Measurements from ENCODE around the gene KLHL21. TPM values are rescaled to one million over a fixed set of nuclear protein-coding genes. Genes with fewer than 3 reads are reported as not detected.
"Not testable (repeated sequence)": the region's sequence is repeated elsewhere in the genome, so short reads cannot be mapped to it uniquely, and the experiment has no call there.

Gene KLHL21
- total RNA-seq, 5 donors from 2014 or later (not counting 1 experiment from before 2014, with no cell fraction given) = 21.9 to 72.3 (median 61.6) TPM

DNA sequence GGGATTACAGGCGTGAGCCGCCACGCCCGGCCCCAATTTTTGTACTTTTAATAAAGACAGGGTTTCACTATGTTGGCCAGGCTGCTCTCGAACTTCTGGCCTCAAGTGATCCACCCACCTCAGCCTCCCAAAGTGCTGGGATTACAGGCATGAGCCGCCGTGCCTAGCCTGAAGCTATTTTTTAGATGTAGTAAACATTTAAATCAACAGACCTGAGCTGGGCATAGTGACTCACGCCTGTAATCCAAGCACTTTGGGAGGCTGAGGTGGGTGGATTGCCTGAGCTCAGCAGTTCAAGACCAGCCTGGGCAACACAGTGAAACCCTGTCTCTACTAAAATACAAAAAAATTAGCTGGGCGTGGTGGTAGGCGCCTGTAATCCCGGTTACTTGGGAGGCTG, 43.5 kb downstream of the KLHL21 start:
- H3K36me3 Mint-ChIP-seq; DNase-seq; H3K27me3 Mint-ChIP-seq; H3K27ac ChIP-seq (ENCODE audit: low read length); H3K4me1 ChIP-seq (ENCODE audit: control insufficient read depth in 1 of 2, extremely low read depth in 1 of 2, insufficient read depth in 2 of 2, low read length in 2 of 2); ATAC-seq (replicated peaks in 1 of 4); H3K4me3 Mint-ChIP-seq; H3K4me1 Mint-ChIP-seq; CTCF ChIA-PET; H3K27me3 ChIP-seq (replicated peaks in 1 of 2; ENCODE audit: control insufficient read depth in 2 of 2, extremely low read depth in 1 of 2, insufficient read depth in 2 of 2, low read length in 1 of 2); H3K9me3 ChIP-seq; H3K36me3 ChIP-seq (ENCODE audit: control insufficient read depth in 2 of 2, extremely low read depth in 1 of 2, insufficient read depth in 1 of 2, low read length in 1 of 2); H3K27ac Mint-ChIP-seq; H3K4me3 ChIP-seq (ENCODE audit: control insufficient read depth in 1 of 2, extremely low read depth in 1 of 2, low read length in 1 of 2); H3K9me3 Mint-ChIP-seq: not testable (repeated sequence)
- WGBS (ENCODE audit: insufficient coverage) = no CpG with 5 or more reads among the region's 11 CpGs
- POLR2A ChIA-PET = interaction anchor here in 1 of 2 donors (1.1 kb wide), 1 partner anchor 23 kb away, joined by 7 read pairs; no protein-coding TSS in a partner anchor

GRCh38 chr1:6557597-6557996, 45.1 kb downstream of the KLHL21 start:
- H3K4me3 ChIP-seq (ENCODE audit: control insufficient read depth in 1 of 2, extremely low read depth in 1 of 2, low read length in 1 of 2) = no peak overlapping the region
- no peaks in the 10 kb centered on the region for H3K9me3 ChIP-seq
- Mint-ChIP-seq H3K27me3 (peaks cover 0 to 2% of the 10 kb centered on the region in 2 donors), H3K27ac (no peak overlapping the region), H3K9me3 (no peaks in the 10 kb centered on the region), H3K36me3 (no peaks in the 10 kb centered on the region), H3K4me3 (no peak overlapping the region), H3K4me1 (peaks cover 5 to 16% (median 14%) of the 10 kb centered on the region in 3 donors)
- CTCF ChIA-PET = interaction anchor here in 1 of 2 donors (0.8 kb wide), 1 partner anchor 67 kb away, joined by 5 read pairs; the partner anchor contains the start of gene THAP3
- H3K27me3 ChIP-seq (replicated peaks in 1 of 2; ENCODE audit: control insufficient read depth in 2 of 2, extremely low read depth in 1 of 2, insufficient read depth in 2 of 2, low read length in 1 of 2) = peaks cover 0 to 9% of the 10 kb centered on the region in 2 experiments
- H3K4me1 ChIP-seq (ENCODE audit: control insufficient read depth in 1 of 2, extremely low read depth in 1 of 2, insufficient read depth in 2 of 2, low read length in 2 of 2) = peaks cover 8 to 22% of the 10 kb centered on the region in 2 experiments
- H3K27ac ChIP-seq (ENCODE audit: low read length) = no peak overlapping the region
- POLR2A ChIA-PET = interaction anchor here in 1 of 2 donors (0.6 kb wide), 1 partner anchor 243 kb away, joined by 3 read pairs; no protein-coding TSS in a partner anchor
- DNase-seq (no peak), ATAC-seq (replicated peaks in 1 of 4) (no peak)
- no peaks in the 10 kb centered on the region for H3K36me3 ChIP-seq (ENCODE audit: control insufficient read depth in 2 of 2, extremely low read depth in 1 of 2, insufficient read depth in 1 of 2, low read length in 1 of 2)
- WGBS (ENCODE audit: insufficient coverage) = no CpG with 5 or more reads among the region's 1 CpG

GRCh38 chr1:6554907-6555778, 47.5 kb downstream of the KLHL21 start, which contains the start of gene TAS1R1:
TAS1R1 (plus strand) TSS chr1:6555307; CDS start chr1:6555374, 67 bp downstream.
- H3K4me3 ChIP-seq (ENCODE audit: control insufficient read depth in 1 of 2, extremely low read depth in 1 of 2, low read length in 1 of 2) = peak within 1 kb of the TSS; percentile 92 to 93
- WGBS (ENCODE audit: insufficient coverage) = 92% methylated on average over 18 of the region's 19 CpGs
- ATAC-seq (replicated peaks in 1 of 4) (no peak), DNase-seq (peak in 2 of 35 experiments; percentile 4 to 10)
- no peaks in the 10 kb centered on the region for H3K27me3 ChIP-seq (replicated peaks in 1 of 2; ENCODE audit: control insufficient read depth in 2 of 2, extremely low read depth in 1 of 2, insufficient read depth in 2 of 2, low read length in 1 of 2)
- H3K4me1 ChIP-seq (ENCODE audit: control insufficient read depth in 1 of 2, extremely low read depth in 1 of 2, insufficient read depth in 2 of 2, low read length in 2 of 2) = peaks cover 8 to 29% of the 10 kb centered on the region in 2 experiments
- H3K27me3 Mint-ChIP-seq = no peaks in the 10 kb centered on the region
- peak within 1 kb of the TSS; percentile 49 to 76 for H3K27ac Mint-ChIP-seq
- H3K4me1 Mint-ChIP-seq = peaks cover 5 to 22% (median 19%) of the 10 kb centered on the region in 3 donors
- H3K36me3 Mint-ChIP-seq = no peaks in the 10 kb centered on the region
- H3K9me3 Mint-ChIP-seq = no peaks in the 10 kb centered on the region
- H3K36me3 ChIP-seq (ENCODE audit: control insufficient read depth in 2 of 2, extremely low read depth in 1 of 2, insufficient read depth in 1 of 2, low read length in 1 of 2) = peaks cover 0 to 9% of the 10 kb centered on the region in 2 donors
- ChIA-PET CTCF (interaction anchor here (0.5 to 1.0 kb wide), 5 partner anchors 25 to 319 kb away, joined by 3 to 5 read pairs (median 3); partner anchors contain the start of gene ICMT (in 1 of the 2)), POLR2A (interaction anchor here in 1 of 2 donors (0.7 kb wide), 1 partner anchor 72 kb away, joined by 3 read pairs; no protein-coding TSS in a partner anchor)
- H3K9me3 ChIP-seq = no peaks in the 10 kb centered on the region
- H3K4me3 Mint-ChIP-seq = peak within 1 kb of the TSS; percentile 73 to 75 (median 73)
- no peak within 1 kb of the TSS for H3K27ac ChIP-seq (ENCODE audit: low read length)

DNA sequence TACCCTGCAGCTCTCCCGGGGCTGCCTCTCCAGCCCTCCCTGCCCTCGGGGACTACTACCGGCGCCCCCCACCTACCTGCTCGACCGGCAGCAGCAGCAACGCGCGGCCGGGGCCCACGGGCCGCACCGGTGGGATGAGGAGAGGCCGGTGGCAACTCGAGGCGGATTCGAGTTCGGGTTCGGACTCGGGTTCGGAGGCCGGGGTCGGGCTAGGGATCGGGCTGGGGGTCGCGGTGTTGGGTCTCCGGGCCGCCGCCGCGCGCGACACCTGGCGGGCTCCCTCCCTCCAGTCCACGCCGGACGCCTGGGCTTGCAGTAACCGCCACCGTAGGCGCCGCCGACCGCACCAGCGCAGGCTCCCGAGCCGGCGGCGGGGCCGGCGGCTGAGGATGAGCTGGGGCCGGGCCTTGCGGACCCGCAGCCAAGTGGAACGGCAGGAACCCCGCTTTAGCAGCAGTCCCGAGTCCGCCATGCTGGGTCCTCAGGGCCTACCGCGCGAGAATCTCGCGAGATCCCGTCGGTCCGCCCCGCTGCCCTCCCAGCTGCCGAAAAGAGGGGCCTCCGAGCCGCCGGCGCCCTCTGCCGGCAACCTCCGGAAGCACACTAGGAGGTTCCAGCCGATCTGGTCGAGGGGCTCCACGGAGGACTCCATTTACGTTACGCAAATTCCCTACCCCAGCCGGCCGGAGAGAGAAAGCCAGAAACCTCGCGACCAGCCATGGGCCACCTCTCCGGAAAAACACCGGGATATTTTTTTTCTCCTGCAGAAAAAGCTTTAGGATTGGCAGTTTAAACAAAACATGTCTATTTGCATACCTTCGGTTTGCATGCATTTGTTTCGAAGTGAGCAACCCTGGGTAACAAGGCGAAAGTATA, 48.4 kb downstream of the KLHL21 start, which contains the start of gene NOL9:
NOL9 (minus strand) TSS at position 483 of the 876 bp plus-strand sequence; CDS start at position 472, 11 bp downstream.
- Histone ChIP-seq H3K4me3 (ENCODE audit: control insufficient read depth in 1 of 2, extremely low read depth in 1 of 2, low read length in 1 of 2) (peak within 1 kb of the TSS; percentile 92 to 93), H3K27me3 (replicated peaks in 1 of 2; ENCODE audit: control insufficient read depth in 2 of 2, extremely low read depth in 1 of 2, insufficient read depth in 2 of 2, low read length in 1 of 2) (no peaks in the 10 kb centered on the region), H3K36me3 (ENCODE audit: control insufficient read depth in 2 of 2, extremely low read depth in 1 of 2, insufficient read depth in 1 of 2, low read length in 1 of 2) (peaks cover 0 to 15% of the 10 kb centered on the region in 2 donors), H3K27ac (ENCODE audit: low read length) (peak within 1 kb of the TSS; percentile 14), H3K4me1 (ENCODE audit: control insufficient read depth in 1 of 2, extremely low read depth in 1 of 2, insufficient read depth in 2 of 2, low read length in 2 of 2) (peaks cover 8 to 29% of the 10 kb centered on the region in 2 experiments), H3K9me3 (no peaks in the 10 kb centered on the region)
- Mint-ChIP-seq H3K4me3 (peak within 1 kb of the TSS; percentile 73 to 75 (median 73)), H3K27me3 (no peaks in the 10 kb centered on the region), H3K36me3 (peaks cover 6% of the 10 kb centered on the region), H3K4me1 (peaks cover 5 to 22% (median 19%) of the 10 kb centered on the region in 3 donors), H3K9me3 (no peaks in the 10 kb centered on the region), H3K27ac (peak within 1 kb of the TSS; percentile 49 to 76)
- DNase-seq (peak; percentile 86 to 97 (median 93)), ATAC-seq (replicated peaks in 1 of 4) (peak; percentile 98 to 99 (median 98))
- 2% methylated on average over 87 of the region's 87 CpGs for WGBS (ENCODE audit: insufficient coverage)
- CTCF ChIA-PET = interaction anchor here (0.7 to 1.0 kb wide), 4 partner anchors 46 to 319 kb away, joined by 3 to 5 read pairs (median 4); partner anchors contain the start of gene ICMT (in 1 of the 2)
- POLR2A ChIA-PET = interaction anchor here (0.7 to 1.5 kb wide), 2 partner anchors 26 to 73 kb away, joined by 3 read pairs; partner anchors contain the start of gene ZBTB48 (in 1 of the 2)

GRCh38 chr1:6547301-6547700, 55.4 kb downstream of the KLHL21 start:
- Histone ChIP-seq H3K9me3 (no peaks in the 10 kb centered on the region), H3K4me1 (ENCODE audit: control insufficient read depth in 1 of 2, extremely low read depth in 1 of 2, insufficient read depth in 2 of 2, low read length in 2 of 2) (peaks cover 12 to 40% of the 10 kb centered on the region in 2 experiments), H3K36me3 (ENCODE audit: control insufficient read depth in 2 of 2, extremely low read depth in 1 of 2, insufficient read depth in 1 of 2, low read length in 1 of 2) (peaks cover 15 to 58% of the 10 kb centered on the region in 2 donors), H3K27me3 (replicated peaks in 1 of 2; ENCODE audit: control insufficient read depth in 2 of 2, extremely low read depth in 1 of 2, insufficient read depth in 2 of 2, low read length in 1 of 2) (no peaks in the 10 kb centered on the region), H3K4me3 (ENCODE audit: control insufficient read depth in 1 of 2, extremely low read depth in 1 of 2, low read length in 1 of 2) (no peak overlapping the region), H3K27ac (ENCODE audit: low read length) (peak overlapping the region; percentile 77)
- DNase-seq (no peak), ATAC-seq (replicated peaks in 1 of 4) (no peak)
- H3K4me1 Mint-ChIP-seq = peaks cover 30 to 40% (median 31%) of the 10 kb centered on the region in 3 donors
- H3K27me3 Mint-ChIP-seq = no peaks in the 10 kb centered on the region
- no peaks in the 10 kb centered on the region for H3K9me3 Mint-ChIP-seq
- H3K36me3 Mint-ChIP-seq = peaks cover 35% of the 10 kb centered on the region
- WGBS (ENCODE audit: insufficient coverage) = 100% methylated on average over 2 of the region's 4 CpGs
- H3K27ac Mint-ChIP-seq = peak overlapping the region; percentile 90 to 92
- CTCF ChIA-PET = no interaction called here
- POLR2A ChIA-PET = no interaction called here
- peak overlapping the region in 1 of 3 donors; percentile 51 for H3K4me3 Mint-ChIP-seq
